ENCODE measurements around the gene IFRD2.
"Not testable (repeated sequence)": the region's sequence is repeated elsewhere in the genome, so short reads cannot be mapped to it uniquely, and the experiment has no call there.

IFRD2 gene

DNA sequence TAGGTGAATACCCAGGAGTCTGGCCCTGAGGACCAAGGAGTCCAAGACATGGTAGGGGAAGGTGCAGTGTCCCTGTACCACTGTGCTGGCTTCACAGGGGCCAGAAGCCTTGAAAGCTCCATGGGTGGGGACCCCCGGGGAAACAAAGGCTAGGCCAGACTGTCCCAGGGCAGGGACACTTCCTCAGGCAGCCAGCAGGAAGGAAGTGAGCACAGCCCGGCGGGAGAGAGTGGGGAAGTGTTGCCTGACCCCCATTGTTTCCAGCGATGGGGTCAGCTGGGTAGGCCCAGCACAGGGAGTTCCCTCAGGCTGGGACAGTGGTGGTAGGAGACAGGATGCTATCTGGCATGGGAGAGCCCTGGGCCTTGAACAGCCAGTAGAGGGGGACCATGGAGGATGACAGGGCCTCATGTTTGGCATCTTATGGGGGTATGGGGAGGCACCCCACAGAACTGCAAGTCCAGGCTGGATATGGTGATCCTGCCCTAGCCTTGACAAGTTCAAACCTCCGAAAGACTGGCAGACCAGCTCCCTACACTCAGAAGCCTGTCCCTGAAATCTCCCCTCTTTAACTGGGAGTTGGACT lies 31.5 kb upstream of the IFRD2 start:
- no peak for DNase-seq

DNA sequence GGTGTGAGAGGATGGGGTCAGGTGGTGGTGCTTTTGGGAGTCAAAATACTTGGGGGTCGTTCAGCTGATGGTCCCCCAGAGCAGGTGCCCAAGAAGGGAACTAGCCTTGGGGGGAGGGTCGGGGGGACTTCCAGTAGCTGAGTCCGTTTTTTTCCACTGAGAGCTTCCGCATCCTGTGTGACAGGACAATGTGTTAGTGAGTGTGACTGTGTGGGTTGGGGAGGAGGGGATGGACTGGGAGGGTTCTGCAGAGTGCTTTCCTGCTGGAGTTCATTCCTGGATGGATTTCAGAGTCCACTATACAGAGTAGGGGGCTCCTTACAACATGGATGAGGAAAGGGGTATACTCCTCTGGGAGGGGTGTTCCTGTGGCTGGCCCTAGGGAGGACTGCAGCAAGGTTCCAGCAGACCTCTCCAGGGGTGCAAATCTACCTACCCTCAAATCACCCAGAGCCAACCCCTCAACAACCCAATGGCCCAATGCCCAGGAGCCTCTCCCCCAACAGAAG lies 30.9 kb upstream of the IFRD2 start:
- no peak for DNase-seq

DNA sequence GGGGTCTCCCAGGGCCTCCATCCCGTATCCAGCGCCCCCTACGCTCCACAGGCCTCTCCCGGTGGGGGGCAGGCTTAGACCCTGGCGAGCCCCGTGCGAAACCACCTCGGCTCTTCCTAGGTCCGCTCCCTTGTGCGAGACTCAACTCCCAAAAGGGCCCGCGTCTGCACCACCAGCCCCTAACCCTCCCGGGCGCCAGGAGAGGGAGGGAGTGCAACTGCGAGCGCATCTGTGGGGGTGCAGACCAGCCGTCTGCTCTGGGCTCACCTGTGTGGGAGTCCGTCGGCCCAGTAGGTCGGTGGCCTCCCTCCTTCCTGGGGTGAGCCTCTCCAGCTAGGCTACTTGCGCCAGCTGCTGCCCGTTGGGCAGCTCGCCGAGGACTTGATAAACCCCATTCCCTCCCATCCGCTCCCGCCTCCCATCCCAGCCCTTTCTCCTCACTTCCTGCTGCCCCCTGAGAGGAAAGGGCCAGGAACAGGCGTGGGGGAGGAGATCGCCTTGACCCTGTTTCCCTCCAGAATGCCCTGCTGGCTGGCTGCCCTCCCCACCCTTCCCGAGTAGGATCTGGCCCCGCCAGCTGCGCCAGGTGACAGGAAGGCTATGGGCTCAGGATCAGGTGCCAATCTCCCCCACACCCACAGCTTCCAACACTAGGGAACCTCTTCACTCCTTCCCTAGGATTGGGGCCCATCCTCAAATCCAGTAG lies 30.3 kb upstream of the IFRD2 start, which contains the start of gene HYAL2:
Gene HYAL2 (minus strand): TSS at position 360 of the 706 bp plus-strand sequence. CDS start 2,256 bp downstream, outside the sequence.
- DNase-seq = no peak

DNA sequence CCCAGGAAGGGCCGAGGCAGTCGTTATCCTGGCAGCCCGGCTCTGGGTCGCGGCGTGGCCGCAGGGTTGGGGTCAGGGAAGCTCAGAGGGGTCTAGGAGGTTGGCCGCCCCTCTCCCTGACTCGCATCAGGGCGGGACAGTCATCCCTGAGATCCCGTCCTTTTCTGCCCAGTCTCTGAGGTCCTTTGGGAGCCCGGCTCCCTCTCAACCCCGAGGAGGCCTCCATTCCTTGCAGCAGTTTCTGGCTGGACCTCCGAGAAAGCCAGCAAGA lies 29.8 kb upstream of the IFRD2 start:
- no peak for DNase-seq

DNA sequence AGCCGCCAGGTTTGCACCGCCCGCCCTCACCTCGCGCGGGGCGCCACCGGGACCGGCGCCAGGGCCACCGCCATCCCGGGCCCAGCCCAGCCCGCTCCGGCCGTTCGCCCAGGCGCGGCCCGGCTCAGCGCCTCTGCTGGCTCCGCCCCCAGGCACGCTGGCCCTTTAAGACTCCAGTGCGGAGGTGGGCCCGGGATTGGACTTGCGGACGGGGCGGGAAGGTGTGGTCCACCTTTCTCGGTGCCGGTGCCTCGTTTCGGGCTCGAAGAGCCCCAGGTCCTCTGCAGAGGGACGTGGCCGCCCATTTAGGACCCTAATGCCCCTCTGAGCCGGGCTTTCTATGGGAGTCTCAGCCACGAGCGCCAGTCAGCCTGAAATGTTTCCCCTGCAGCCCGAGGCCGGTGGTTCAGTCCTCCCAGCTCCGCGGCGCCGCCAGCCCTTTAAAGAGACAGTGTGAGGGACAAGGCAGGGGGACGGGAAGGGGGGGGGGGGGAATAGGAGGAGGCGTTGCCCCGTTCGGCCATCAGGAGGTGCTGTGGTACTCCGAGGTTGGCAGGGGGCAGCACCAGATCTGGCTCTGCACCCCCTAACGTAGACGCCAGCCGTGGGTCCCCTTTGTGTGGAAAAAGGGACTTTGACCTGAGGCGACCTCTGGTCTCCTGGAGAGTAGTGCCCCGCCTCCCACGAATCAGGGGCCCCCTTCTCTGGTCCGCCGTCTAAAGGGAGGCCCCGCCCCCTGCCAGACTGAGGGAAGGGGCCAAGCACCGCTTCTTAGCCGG lies 29.3 kb upstream of the IFRD2 start:
- peak; percentile 75 to 76 for DNase-seq

DNA sequence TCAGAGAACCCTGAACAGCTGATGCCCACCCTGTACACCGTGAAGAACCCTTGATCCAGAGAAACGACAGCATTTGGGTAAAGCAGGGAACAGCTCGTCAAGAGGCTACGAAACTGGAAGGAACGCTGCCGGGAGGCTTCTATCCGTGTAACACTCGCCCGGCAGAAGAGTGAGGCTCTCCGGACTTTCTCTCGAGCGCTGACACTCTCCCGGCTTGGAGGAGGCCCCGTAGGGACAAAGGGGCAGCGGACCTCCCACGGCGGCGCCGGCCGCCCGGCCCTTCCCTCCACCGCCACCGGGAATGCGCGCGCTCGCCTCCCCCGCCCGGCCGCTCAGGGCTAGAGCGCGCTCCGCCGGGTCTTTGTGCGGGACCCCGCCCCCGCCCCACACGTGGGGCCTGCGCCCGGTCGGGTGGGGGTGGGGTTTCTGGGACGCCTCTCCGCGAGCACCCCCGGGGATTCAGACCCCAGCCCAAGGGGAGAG lies 28.7 kb upstream of the IFRD2 start:
- DNase-seq = peak; percentile 52 to 58

DNA sequence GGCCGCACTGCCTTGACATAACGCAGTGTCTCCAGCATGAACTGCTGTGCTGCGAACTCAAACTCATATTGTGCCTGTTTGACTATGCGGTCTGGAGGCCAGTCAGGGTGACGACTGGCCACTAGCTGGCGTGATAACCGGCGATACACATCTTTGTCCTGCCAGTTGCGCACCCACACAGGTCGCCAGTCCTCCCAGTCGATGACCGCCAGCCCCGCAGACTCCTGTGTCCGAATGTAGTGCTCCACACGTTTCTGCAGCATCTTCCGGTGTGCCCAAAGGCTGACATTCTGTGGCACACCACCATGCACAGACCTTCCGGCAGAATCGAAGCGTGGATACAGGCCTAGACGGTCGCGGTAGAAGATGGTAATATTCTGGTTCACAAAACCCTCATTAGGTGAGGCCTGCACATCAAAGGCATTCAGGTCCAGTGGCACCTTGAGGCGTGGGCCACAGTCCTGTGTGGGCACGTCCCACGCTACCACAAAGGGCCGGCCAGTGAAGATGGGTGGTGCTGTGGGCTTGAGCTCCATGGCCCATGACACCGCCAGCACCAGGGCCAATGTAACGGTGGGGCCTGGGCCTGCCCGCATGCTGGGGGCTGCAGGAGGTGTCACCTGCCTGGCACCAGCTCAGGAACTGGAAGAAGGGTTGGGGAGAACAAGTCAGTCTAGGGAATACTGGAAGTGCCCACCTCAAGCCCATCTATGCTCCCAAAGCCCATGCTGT lies 27.8 kb upstream of the IFRD2 start:
- no peak for DNase-seq

DNA sequence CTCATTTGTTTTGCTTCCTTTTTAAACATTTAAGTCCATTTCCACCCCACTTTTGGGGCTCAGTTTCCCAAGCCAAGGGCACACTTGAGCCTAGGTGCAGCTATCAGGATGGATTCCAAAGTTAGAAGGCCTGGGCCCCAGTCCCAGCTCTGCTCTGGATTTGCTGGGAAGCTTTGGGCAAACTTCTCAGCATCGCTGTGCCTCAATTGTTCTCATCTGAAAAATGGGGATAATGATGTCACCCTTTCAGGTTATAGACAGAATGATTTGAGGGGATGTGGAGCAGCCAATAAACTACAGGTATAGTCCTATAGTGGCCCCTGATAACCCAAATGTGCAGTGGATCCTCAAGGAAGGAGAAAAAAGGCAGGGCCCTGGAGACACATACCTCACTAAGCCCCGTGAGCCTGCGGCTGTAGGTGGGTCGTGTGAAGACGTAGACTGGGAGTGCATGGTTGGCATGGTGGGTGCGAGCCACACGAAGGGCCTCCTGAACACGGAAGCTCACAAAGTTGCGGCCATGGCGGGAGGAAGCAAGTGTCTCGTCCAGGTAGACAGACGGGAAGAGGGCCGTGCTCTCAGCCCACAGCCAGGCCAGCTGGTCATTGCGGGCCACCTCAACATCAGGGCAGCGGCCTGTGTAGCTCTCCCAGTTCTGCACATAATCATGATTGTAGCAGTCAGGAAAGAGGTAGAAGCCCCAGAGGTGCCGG lies 27.1 kb upstream of the IFRD2 start:
- DNase-seq = no peak

DNA sequence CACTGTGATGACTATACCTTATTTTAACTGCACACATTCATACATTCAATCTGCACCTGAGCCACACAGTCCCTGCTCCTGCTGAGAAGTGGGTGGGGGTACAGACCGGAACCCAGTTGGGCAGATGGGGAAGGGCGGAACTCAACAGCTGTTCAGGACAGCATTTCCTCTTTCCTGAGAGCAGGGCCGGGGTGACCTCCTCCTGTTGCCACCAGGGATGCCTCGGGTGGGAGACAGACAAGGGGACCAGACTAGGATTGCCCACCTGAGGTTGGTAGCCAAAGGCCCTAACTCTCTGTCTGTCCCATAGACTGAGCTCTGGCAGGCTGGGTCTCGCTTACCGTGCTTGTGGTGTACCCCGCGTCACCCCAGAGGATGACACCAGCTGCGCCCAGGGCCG lies 26.4 kb upstream of the IFRD2 start:
- no peak for DNase-seq

DNA sequence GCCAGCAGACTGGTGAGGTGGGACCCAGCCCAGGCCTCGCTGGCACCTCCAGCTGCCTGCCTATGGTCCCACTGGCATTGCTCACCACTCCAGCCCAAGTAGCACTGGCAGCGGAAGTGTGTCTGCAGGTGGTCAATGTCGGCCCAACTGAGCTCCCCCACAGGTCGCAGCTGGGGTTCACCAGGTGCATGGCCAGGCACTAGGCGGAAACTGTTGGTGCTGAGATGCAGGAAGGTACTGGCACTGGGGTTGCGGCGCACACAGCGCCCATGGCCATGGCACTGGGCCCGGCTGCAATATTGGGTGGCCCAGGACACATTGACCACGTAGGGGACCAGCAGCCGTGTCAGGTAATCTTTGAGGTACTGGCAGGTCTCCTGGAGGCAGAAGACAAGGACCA lies 25.9 kb upstream of the IFRD2 start:
- DNase-seq = no peak

DNA sequence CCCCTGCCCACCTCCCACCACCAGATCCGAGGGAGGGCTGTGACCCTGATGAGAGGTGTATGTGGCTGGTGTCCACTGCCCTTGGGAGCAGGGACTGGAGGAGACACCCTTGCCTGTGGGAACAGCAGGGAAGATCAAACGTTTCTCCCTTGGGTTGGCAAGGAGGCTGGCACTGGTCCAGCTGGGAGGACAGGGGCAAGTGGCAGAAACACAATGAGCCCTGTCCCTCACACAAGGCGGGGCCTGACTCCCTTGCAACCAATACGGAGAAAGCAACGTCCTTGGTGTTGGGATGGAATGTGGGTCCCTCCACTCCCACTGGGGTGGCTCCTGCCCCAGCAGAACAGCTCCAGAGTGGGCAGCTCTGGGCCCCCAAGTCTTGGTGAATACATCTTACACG lies 25.1 kb upstream of the IFRD2 start:
- no peak for DNase-seq

DNA sequence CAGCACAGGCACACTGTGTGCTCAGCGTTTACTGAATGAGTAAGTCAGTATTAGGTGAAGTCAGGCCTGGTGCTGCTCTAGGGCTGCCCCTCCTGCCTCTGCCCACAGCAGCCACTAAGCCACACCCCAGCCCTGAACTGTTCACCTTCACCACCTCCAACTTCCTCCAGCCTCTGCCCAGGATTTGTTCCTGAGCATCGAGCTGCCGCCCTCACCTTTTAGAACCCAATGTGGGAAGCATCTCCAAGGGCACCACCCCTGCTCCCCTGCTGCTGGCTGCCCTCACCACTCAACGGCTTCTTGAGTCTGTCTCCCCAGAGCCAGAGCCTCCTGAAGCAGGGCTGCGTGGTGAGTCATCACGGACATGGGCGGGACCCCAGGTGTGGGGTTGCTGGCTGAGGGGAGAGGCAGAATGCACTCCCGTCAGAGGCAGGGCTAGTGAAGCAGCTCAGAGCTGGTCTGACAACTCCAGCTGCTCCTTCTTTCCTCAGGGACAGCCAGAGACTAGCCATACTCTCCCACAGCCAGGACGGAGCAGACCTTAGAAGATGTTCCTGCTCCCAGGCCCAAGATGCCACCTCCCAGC lies 24.5 kb upstream of the IFRD2 start:
- DNase-seq = no peak

DNA sequence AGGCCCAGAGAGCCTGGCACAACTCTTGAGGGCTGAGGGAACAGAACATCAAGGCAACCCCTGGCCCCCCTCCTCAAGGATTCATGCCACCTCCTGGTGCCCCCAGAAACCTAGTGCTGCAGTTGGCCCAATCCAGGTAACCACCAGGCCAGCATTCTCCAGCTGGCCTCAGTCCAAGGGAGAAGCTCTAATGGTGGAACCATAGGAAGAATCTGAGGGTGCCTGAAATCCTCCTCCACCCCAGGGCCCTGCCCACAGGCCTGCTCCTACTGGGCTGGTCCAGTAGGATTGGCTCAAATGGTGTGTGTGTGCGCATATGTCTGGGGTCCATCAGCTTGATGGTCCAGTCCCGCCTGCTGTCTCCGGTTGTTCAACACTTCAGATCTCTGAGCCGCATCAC lies 22.6 kb upstream of the IFRD2 start:
- no peak for DNase-seq

DNA sequence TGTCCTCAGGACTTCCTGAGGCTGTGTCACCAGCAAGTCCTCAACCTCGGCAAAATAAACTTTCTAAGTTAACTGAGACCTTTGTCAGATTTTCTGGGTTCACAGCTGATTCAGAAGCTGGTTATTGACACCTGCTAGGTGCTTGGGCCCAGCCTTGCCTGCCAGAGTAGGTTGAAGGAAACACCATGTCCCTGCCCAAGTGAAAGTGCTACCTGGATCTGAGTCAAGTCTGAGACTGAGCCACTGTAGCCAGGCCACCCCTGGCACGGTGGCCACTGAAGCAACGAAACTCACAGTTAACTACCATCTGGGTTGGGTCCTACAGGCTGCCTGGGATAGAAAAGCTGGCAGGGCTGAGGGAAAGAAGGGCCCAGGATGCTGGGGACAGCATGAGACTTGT lies 22.1 kb upstream of the IFRD2 start:
- DNase-seq = no peak

DNA sequence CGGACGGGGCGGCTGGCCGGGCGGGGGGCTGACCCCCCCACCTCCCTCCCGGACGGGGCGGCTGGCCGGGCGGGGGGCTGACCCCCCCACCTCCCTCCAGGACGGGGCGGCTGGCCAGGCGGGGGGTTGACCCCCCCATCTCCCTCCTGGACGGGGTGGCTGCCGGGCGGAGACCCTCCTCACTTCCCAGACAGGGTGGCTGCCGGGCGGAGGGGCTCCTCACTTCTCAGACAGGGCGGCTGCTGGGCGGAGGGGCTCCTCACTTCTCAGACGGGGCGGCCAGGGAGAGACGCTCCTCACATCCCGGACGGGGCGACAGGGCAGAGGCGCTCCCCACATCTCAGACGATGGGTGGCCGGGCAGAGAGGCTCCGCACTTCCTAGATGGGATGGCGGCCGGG lies 19.8 kb upstream of the IFRD2 start:
- DNase-seq = not testable (repeated sequence)

DNA sequence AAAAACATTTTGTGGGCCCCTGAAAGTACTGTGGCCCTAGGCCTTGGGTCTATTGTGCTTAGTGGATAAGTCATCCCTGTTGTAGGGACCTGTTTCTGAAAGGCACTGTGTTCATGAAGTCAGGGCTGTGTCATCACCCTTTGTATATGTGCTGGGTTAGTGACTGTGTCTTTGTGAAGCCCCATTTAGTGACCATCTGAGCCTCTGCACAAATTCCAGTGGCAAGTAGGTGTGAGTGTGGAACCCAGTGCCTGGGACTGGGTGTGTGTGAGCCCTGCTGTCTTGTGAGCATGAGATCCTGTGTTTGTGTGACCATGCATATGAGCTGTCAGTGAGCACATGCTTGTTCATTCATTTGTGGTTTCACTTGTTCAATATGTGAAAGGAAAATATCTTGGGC lies 12.4 kb upstream of the IFRD2 start:
- no peak for DNase-seq

DNA sequence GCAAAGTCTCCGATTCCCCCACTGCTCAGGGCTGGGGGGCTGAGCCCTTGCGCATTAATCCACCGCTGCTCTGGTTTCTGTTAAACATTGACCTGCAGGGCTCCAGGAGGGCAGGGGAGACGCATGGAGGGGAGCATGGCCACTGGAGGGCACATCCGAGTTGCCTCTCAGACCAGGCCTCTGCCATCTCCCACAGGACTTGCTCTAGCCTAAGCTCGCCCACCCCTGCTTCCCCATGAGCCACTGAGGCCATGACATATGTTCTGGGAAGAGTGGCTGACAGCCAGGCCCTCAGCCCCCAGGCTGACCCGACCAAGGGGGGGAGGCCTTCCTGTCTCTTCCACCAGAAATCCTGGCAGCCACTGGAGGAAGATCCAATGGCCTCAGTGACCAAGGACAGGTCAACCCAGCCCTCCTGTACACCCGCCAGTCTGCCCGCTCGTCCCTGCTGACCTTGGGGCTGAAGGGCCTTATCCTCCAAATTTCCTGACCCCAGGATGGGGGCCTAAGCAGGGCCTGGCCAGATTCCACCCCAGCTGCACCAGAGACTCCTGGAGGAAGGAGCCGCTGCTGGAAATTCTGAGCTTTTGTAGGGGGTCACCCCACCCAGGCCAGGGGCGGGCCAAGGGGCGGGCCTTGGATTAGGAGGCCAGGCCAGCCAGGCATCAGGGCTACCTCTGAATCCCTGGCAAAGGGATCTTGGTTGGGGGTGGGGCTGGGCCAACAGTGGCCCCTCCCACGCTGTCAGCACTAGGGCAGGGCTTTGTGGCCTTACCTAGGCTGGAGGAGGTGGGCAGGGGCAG lies 11.0 kb upstream of the IFRD2 start, which contains the start of gene HYAL1:
Gene HYAL1 (minus strand): TSS at position 562 of the 803 bp plus-strand sequence. CDS start 618 bp downstream, outside the sequence.
- DNase-seq = no peak

DNA sequence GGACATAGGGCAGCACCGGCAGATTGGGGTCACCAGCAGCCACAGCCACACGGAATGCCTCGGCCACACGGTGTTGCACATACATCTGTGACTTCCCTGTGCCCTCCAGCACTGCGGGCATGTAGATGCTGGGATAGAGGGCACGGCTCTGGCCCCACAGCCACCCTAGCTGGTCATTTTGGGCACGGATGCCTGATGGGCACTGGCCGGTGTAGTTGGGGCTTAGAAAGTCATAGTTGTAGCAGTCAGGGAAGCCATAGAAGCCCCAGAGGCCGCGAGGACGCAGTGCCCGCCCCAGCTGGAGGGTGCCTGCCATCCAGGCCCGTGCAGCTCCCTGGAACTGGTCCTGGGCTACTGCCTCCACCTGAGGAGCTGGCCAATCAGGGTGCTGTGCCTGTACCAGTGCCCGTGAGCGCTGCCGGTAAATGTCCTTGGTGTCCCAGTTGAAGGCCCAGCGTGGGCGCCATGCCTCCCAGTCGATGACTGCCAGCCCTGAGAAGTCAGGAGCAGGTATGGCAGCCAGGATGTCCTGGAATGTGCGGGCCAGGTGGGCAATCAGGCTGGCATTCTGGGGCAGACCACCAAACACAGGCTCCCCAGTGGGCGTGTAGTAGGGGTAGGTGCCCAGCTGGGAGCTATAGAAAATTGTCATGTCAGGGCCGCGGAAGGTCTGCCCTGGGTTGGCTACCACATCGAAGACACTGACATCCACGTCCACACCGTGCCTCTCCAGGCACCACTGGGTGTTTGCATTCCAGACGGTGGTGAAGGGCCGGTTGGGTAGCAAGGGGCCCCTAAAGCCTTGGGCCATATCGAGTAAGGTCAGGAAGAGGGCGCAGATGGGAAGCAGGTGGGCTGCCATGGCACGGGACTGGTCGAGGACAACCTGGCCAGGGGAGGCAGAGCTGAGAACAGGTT lies 10.1 kb upstream of the IFRD2 start:
- no peak for DNase-seq

DNA sequence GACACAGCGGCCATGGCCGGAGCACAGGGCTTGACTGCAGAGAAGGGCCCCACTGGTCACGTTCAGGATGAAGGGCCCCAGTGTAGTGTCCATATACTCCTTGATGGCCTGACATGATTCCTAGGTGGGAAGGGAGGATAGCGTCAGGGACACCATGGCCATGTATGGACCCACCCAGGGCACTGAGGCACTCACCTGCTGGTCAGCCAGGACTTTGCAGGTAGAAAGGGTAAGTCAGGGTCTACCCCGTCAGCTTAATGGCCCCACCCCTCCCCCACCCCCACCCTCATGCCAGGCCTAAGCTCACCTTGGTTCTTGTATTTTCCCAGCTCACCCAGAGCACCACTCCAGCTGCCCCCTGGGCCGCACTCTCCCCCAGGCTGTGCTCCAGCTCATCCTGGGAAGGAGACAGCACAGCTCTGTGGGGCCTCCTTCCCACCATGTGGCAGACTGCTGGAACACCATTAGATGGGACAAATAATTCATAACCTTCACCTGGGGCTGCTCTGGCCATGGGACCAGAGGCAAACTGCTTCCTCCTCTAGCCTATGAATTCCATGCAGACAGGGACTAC lies 8.5 kb upstream of the IFRD2 start:
- DNase-seq = no peak
